K562 (cell line): Measurements from ENCODE around the gene BLVRA. TPM values are rescaled to one million over a fixed set of nuclear protein-coding genes. Genes with fewer than 3 reads are reported as not detected.

Experiments
- BRF1 ChIP-seq: IDR thresholded peaks from 3 replicates; pipeline ENCODE4 v1.6.1; 2011; ENCODE audit warnings: borderline replicate concordance, mild to moderate bottlenecking; ENCODE audit not compliant: insufficient read length; ENCODE audit errors: extremely low read depth
- CREM ChIP-seq: IDR thresholded peaks from 2 replicates; pipeline ENCODE4 v1.6.1; 2014; ENCODE audit warnings: antibody characterized with exemption, low read depth
- HDAC6 ChIP-seq: IDR thresholded peaks from 2 replicates; pipeline ENCODE4 v1.6.1; 2012; ENCODE audit warnings: low read depth, mild to moderate bottlenecking, control low read depth, inconsistent platforms, low read length, moderate library complexity
- HNRNPK ChIP-seq: fragments of 200-400 bp; formaldehyde crosslinking; IDR thresholded peaks from one replicate; pipeline ENCODE4 v1.6.1; 2018; ENCODE audit warnings: mild to moderate bottlenecking, low read depth, low read length; ENCODE audit not compliant: poor library complexity, severe bottlenecking
- MIER1 ChIP-seq: fragments of 450-650 bp; IDR thresholded peaks from 2 replicates; pipeline ENCODE4 v1.6.1; 2016; ENCODE audit warnings: antibody characterized with exemption, mild to moderate bottlenecking, low read depth
- NEUROD1 ChIP-seq: fragments of 150-350 bp; IDR thresholded peaks from 2 replicates; pipeline ENCODE4 v1.6.1; 2014; ENCODE audit warnings: borderline replicate concordance, low read length, low read depth; ENCODE audit not compliant: partially characterized antibody
- RUNX1 ChIP-seq: sonication (generic); IDR thresholded peaks from 2 replicates; pipeline ENCODE4 v1.6.1; 2016; ENCODE audit warnings: antibody characterized with exemption, low read depth
- SIN3B ChIP-seq: fragments of 450-650 bp; IDR thresholded peaks from 2 replicates; pipeline ENCODE4 v1.6.1; 2017; ENCODE audit warnings: low read depth, mild to moderate bottlenecking, moderate library complexity
- SMAD2 ChIP-seq: fragments of 150-350 bp; IDR thresholded peaks from 2 replicates; pipeline ENCODE4 v1.6.1; 2014; ENCODE audit warnings: low read depth, mild to moderate bottlenecking, low read length
- SP2 ChIP-seq: IDR thresholded peaks from 2 replicates; pipeline ENCODE4 v1.6.1; 2011; ENCODE audit warnings: mild to moderate bottlenecking, low read depth, low read length, moderate library complexity; ENCODE audit not compliant: poor library complexity, severe bottlenecking; ENCODE audit errors: extremely low read depth
- YY1 ChIP-seq, 3 experiments: IDR thresholded peaks; 2 replicates each; pipeline ENCODE4 v1.6.1; 2011; ENCODE audit warnings: low read length in 2 of 3, mild to moderate bottlenecking in 2 of 3, moderate library complexity in 2 of 3, borderline replicate concordance in 1 of 3, control low read depth in 1 of 3, low read depth in 1 of 3; ENCODE audit not compliant: insufficient read depth in 3 of 3, insufficient replicate concordance in 2 of 3, control insufficient read depth in 1 of 3, insufficient read length in 1 of 3; ENCODE audit errors: extremely low read depth in 1 of 3
- ZFP36 ChIP-seq: fragments of 150-350 bp; IDR thresholded peaks from 2 replicates; pipeline ENCODE4 v1.6.1; 2018; ENCODE audit warnings: low read length, low read depth; ENCODE audit not compliant: partially characterized antibody
- ZNF41 ChIP-seq: fragments of 250-450 bp; sonication (Bioruptor Pico); conservative IDR thresholded peaks from 2 replicates; pipeline ENCODE4 v1.4.0; 2020; ENCODE audit warnings: mild to moderate bottlenecking
- ZNF431 ChIP-seq: sonication (generic); formaldehyde crosslinking; IDR thresholded peaks from 2 replicates; pipeline ENCODE4 v1.8.0; 2022; ENCODE audit warnings: mild to moderate bottlenecking, missing genetic modification reagents
- ZNF75A ChIP-seq: fragments of 450-650 bp; formaldehyde crosslinking; IDR thresholded peaks from 2 replicates; pipeline ENCODE4 v1.4.0; 2020; ENCODE audit warnings: mild to moderate bottlenecking
- ZNF778 ChIP-seq: fragments of 450-650 bp; formaldehyde crosslinking; IDR thresholded peaks from 2 replicates; pipeline ENCODE4 v1.4.0; 2020; ENCODE audit warnings: mild to moderate bottlenecking, moderate library complexity
- polyA plus RNA-seq, 8 experiments: library from polyadenylated mRNA; depleted of rRNA in 4 of 8; stranded (reverse) in 5 of 8; unstranded in 3 of 8; fragments of >200 nt; fragmentation: Nextera tagmentation in 2 of 8; fragmentation: Illumina TruSeq in 1 of 8; extraction: Ambion mirVana in 2 of 8; extraction: Trizol in 1 of 8; gene quantifications; 2 replicates each; pipeline versions ENCODE4 v1.2.1 to v1.2.3, GENCODE V29; 2011 to 2014; ENCODE audit warnings: inconsistent platforms in 1 of 8, missing spikeins in 1 of 8
- total RNA-seq, 7 experiments: library from RNA; depleted of rRNA in 6 of 7; stranded (reverse); fragments of >200 nt in 6 of 7; fragmentation: Illumina TruSeq in 2 of 7; extraction: Trizol in 2 of 7; gene quantifications; 2 replicates each; pipeline versions ENCODE4 v1.2.1 to v1.2.3, GENCODE V29; 2011 to 2021; ENCODE audit warnings: low replicate concordance in 1 of 7
- TF ChIP-seq, protein P1 (sequence below), 3 experiments: fragments of 200-800 bp in 1 of 3; fragments of 250-450 bp in 1 of 3; fragments of 450-650 bp in 1 of 3; sonication (Bioruptor Pico) in 1 of 3; sonication (Bioruptor generic) in 1 of 3; formaldehyde crosslinking in 1 of 3; IDR thresholded peaks; 2 replicates each; pipeline versions ENCODE4 v1.6.1 to v1.8.0; 2016 to 2022; ENCODE audit warnings: mild to moderate bottlenecking in 2 of 3, missing genetic modification characterization in 2 of 3, missing compliant biosample characterization in 1 of 3, moderate library complexity in 1 of 3
- TF ChIP-seq, protein P2 (sequence below): sonication (generic); formaldehyde crosslinking; IDR thresholded peaks from 2 replicates; pipeline ENCODE4 v1.8.0; 2022; ENCODE audit warnings: mild to moderate bottlenecking, missing genetic modification reagents
- TF ChIP-seq, protein P3 (sequence below): IDR thresholded peaks from 2 replicates; pipeline ENCODE4 v1.6.1; 2014; ENCODE audit warnings: antibody characterized with exemption
- TF ChIP-seq, protein P4 (sequence below): fragments of 250-450 bp; sonication (Bioruptor Pico); IDR thresholded peaks from 2 replicates; pipeline ENCODE4 v1.8.0; 2021; ENCODE audit warnings: borderline replicate concordance, mild to moderate bottlenecking, moderate library complexity; ENCODE audit not compliant: poor library complexity, severe bottlenecking

BLVRA gene
- total and polyA plus RNA-seq, 9 of the 15 experiments (the other 6 are each of a cell fraction or from before 2014, with no cell fraction given) = 48.5 to 147 (median 61.5) TPM

DNA sequence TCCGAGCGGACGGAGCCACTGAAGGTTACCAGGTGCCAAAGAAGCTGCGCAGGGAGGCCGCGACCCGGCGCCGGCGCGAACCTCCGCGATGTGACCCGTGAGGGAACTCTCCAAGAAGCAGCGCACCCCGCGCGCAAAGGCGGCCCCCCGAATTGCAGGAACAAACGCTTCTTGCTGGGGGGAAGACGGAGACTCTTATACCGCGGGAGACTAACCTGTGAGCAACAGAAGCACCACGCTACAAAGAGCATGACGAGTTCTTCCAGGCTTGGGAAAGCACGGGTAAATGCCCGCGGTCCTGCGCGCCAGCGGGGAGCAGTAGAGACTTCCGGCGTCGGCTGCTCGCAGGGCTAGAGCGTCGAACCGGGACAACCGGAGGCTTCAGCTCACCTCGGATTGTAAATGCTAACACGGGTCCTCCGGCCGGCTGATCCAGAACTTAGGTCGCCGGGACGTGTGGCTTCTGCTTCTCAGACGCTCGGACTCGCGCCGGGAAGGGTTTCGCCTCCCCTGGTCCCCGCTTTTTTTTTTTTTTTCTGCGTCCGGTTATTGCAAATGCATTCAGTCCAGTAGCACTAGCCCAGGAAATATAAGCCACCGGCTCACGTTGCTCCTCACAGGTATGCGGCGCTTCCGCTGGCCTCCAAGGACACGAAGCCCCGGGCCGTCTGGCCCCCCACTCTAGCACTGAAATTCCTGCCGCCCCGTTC lies 29.1 kb upstream of the BLVRA start, which contains the start of gene COA1 (continued):
- TF ChIP-seq, protein P1, sequence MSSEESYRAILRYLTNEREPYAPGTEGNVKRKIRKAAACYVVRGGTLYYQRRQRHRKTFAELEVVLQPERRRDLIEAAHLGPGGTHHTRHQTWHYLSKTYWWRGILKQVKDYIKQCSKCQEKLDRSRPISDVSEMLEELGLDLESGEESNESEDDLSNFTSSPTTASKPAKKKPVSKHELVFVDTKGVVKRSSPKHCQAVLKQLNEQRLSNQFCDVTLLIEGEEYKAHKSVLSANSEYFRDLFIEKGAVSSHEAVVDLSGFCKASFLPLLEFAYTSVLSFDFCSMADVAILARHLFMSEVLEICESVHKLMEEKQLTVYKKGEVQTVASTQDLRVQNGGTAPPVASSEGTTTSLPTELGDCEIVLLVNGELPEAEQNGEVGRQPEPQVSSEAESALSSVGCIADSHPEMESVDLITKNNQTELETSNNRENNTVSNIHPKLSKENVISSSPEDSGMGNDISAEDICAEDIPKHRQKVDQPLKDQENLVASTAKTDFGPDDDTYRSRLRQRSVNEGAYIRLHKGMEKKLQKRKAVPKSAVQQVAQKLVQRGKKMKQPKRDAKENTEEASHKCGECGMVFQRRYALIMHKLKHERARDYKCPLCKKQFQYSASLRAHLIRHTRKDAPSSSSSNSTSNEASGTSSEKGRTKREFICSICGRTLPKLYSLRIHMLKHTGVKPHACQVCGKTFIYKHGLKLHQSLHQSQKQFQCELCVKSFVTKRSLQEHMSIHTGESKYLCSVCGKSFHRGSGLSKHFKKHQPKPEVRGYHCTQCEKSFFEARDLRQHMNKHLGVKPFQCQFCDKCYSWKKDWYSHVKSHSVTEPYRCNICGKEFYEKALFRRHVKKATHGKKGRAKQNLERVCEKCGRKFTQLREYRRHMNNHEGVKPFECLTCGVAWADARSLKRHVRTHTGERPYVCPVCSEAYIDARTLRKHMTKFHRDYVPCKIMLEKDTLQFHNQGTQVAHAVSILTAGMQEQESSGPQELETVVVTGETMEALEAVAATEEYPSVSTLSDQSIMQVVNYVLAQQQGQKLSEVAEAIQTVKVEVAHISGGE (CRISPR knock-in tag; IDR thresholded peaks at IDR 0.05) = peak in 2 of 3 experiments; percentile 50 to 83; a peak in 4 of 6 replicates
- TF ChIP-seq HDAC6 (no peak), HNRNPK (no peak), SMAD2 (no peak), NEUROD1 (peak; percentile 56), CREM (peak; percentile 77), ZNF75A (CRISPR knock-in tag) (no peak), ZFP36 (no peak), RUNX1 (0 out of 2 replicates have a peak, but pooled peaks have one; percentile 32), SP2 (peak; percentile 95), MIER1 (0 out of 2 replicates have a peak, but pooled peaks have one; percentile 13), YY1 (IDR thresholded peaks at IDR 0.05; ENCODE audit: borderline replicate concordance in 1 of 3, control insufficient read depth in 1 of 3, extremely low read depth in 1 of 3, insufficient read depth in 3 of 3, insufficient read length in 1 of 3, insufficient replicate concordance in 2 of 3, low read depth in 1 of 3, low read length in 2 of 3) (peak in 2 of 3 experiments; percentile 48 to 68), ZNF41 (CRISPR knock-in tag) (no peak), ZNF431 (CRISPR knock-in tag) (no peak), SIN3B (peak; percentile 60), ZNF778 (CRISPR knock-in tag) (no peak), BRF1 (no peak)
- TF ChIP-seq, protein P2, sequence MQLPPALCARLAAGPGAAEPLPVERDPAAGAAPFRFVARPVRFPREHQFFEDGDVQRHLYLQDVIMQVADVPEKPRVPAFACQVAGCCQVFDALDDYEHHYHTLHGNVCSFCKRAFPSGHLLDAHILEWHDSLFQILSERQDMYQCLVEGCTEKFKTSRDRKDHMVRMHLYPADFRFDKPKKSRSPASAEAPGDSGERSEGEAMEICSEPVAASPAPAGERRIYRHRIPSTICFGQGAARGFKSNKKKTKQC (CRISPR knock-in tag) = peak; percentile 34; the same call in 1 of the 2 replicates
- TF ChIP-seq, protein P3, sequence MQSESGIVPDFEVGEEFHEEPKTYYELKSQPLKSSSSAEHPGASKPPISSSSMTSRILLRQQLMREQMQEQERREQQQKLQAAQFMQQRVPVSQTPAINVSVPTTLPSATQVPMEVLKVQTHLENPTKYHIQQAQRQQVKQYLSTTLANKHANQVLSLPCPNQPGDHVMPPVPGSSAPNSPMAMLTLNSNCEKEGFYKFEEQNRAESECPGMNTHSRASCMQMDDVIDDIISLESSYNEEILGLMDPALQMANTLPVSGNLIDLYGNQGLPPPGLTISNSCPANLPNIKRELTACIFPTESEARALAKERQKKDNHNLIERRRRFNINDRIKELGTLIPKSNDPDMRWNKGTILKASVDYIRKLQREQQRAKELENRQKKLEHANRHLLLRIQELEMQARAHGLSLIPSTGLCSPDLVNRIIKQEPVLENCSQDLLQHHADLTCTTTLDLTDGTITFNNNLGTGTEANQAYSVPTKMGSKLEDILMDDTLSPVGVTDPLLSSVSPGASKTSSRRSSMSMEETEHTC = no peak
- TF ChIP-seq, protein P4, sequence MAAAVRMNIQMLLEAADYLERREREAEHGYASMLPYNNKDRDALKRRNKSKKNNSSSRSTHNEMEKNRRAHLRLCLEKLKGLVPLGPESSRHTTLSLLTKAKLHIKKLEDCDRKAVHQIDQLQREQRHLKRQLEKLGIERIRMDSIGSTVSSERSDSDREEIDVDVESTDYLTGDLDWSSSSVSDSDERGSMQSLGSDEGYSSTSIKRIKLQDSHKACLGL = no peak
